Measurements from ENCODE around the gene BNC2.

BNC2 gene

DNA sequence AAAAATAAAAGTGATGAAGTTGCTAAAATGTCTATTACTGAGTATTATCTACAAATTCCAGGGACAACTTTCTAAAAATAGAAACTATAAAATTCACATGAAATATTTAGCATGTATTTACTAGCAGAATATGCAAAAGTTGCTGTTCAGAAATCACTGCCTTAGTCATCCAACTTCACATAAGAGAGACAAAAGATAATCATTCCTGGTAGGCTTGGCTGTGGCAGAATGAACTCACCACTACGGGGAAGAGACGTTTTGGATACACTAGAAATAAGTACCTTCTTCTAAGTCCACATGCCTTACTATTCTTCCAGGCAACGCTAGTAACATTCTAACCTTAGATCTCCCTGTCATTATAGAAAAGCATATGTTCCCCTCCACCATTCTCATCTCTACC lies 272.2 kb downstream of the BNC2 start:
- 0 out of 3 replicates have a peak, but pooled peaks have one; percentile 21 for ATAC-seq (ENCODE audit: low read depth)
- no peak overlapping the region for H3K27ac ChIP-seq (ENCODE audit: poor library complexity, severe bottlenecking)
- no peaks in the 10 kb centered on the region for H3K9me3 ChIP-seq (ENCODE audit: severe bottlenecking)
- no peaks in the 10 kb centered on the region for H3K36me3 ChIP-seq (ENCODE audit: low read depth)
- H3K4me3 ChIP-seq (ENCODE audit: severe bottlenecking): no peak overlapping the region
- TF ChIP-seq, protein P1, sequence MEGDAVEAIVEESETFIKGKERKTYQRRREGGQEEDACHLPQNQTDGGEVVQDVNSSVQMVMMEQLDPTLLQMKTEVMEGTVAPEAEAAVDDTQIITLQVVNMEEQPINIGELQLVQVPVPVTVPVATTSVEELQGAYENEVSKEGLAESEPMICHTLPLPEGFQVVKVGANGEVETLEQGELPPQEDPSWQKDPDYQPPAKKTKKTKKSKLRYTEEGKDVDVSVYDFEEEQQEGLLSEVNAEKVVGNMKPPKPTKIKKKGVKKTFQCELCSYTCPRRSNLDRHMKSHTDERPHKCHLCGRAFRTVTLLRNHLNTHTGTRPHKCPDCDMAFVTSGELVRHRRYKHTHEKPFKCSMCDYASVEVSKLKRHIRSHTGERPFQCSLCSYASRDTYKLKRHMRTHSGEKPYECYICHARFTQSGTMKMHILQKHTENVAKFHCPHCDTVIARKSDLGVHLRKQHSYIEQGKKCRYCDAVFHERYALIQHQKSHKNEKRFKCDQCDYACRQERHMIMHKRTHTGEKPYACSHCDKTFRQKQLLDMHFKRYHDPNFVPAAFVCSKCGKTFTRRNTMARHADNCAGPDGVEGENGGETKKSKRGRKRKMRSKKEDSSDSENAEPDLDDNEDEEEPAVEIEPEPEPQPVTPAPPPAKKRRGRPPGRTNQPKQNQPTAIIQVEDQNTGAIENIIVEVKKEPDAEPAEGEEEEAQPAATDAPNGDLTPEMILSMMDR (IDR thresholded peaks at IDR 0.05; ENCODE audit: poor library complexity, severe bottlenecking): no peak
- no peaks in the 10 kb centered on the region for H3K27me3 ChIP-seq (ENCODE audit: insufficient read depth, poor library complexity, severe bottlenecking)
- no peak for DNase-seq (ENCODE audit: low spot score)
- no peaks in the 10 kb centered on the region for H3K4me1 ChIP-seq (ENCODE audit: insufficient read depth, poor library complexity, severe bottlenecking)

DNA sequence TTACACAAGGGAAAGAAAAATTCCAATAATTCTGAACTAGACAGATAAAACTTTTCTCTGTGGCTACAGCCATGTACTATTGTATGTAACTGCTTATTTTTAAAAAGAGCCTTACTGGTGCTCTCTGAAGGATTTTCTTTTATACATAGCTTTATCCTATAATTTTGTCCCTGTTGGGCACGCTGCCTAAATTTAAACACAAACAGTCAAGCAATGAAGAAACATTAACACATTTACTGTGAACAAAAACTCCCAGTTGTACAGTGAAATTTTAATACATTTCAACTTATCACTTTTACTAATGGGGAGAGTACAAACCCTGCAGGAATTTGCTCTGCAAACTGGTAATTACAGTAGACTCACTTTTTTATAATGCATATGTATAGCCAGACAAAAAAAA lies 273.3 kb downstream of the BNC2 start:
- H3K4me3 ChIP-seq (ENCODE audit: severe bottlenecking): no peak overlapping the region
- TF ChIP-seq, protein P1 (IDR thresholded peaks at IDR 0.05; ENCODE audit: poor library complexity, severe bottlenecking): no peak
- no peak for ATAC-seq (ENCODE audit: low read depth)

DNA sequence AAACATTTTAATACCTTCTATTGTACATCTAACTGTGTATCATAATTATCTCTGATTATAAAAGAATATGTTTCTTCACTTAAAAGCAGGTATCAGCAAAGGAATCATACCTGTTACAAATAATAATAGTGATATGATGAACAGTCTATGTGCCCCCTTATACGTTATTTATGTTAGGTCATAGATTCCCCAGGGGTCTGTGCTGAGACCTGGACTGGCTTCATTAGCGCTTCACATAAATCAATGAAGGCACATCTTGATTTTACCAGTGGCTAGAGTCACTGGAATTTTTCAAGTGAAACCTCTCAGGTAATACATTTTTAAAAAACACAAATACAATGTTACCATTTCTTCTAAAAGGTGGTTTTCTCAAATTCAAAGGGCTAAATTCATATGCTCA lies 275.2 kb downstream of the BNC2 start:
- TF ChIP-seq, protein P1 (IDR thresholded peaks at IDR 0.05; ENCODE audit: poor library complexity, severe bottlenecking): no peak
- H3K4me3 ChIP-seq (ENCODE audit: severe bottlenecking): no peak overlapping the region
- no peaks in the 10 kb centered on the region for H3K4me1 ChIP-seq (ENCODE audit: insufficient read depth, poor library complexity, severe bottlenecking)
- H3K27ac ChIP-seq (ENCODE audit: poor library complexity, severe bottlenecking): no peak overlapping the region
- H3K27me3 ChIP-seq (ENCODE audit: insufficient read depth, poor library complexity, severe bottlenecking): no peaks in the 10 kb centered on the region
- DNase-seq (ENCODE audit: low spot score) (no peak), ATAC-seq (ENCODE audit: low read depth) (no peak)
- no peaks in the 10 kb centered on the region for H3K36me3 ChIP-seq (ENCODE audit: low read depth)
- no peaks in the 10 kb centered on the region for H3K9me3 ChIP-seq (ENCODE audit: severe bottlenecking)

More for the DNA sequence above, 273.3 kb downstream of the BNC2 start:
- Histone ChIP-seq H3K27ac (ENCODE audit: poor library complexity, severe bottlenecking) (no peak overlapping the region), H3K9me3 (ENCODE audit: severe bottlenecking) (no peaks in the 10 kb centered on the region), H3K4me1 (ENCODE audit: insufficient read depth, poor library complexity, severe bottlenecking) (no peaks in the 10 kb centered on the region), H3K36me3 (ENCODE audit: low read depth) (no peaks in the 10 kb centered on the region), H3K27me3 (ENCODE audit: insufficient read depth, poor library complexity, severe bottlenecking) (no peaks in the 10 kb centered on the region)
- no peak for DNase-seq (ENCODE audit: low spot score)

DNA sequence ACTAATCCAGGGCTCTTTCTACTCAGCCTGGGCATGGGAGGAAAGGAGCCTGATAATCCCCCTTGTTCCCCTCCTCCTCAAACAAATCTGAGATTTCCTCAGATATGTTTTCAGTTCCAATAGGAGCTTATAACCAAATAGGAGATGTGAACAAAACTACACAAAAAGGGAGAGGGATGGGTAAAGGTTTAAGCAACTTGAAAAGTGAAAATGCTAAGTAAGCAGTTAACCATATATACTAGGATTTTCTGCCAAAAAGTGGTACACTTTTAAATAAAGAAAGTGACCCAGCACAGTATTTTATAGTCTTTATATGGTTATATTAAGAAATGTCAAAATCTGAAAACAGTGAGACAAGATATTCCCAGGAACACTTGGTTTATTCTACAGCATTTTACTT lies 275.7 kb downstream of the BNC2 start:
- Histone ChIP-seq H3K27me3 (ENCODE audit: insufficient read depth, poor library complexity, severe bottlenecking) (no peaks in the 10 kb centered on the region), H3K27ac (ENCODE audit: poor library complexity, severe bottlenecking) (no peak overlapping the region), H3K4me1 (ENCODE audit: insufficient read depth, poor library complexity, severe bottlenecking) (no peaks in the 10 kb centered on the region), H3K4me3 (ENCODE audit: severe bottlenecking) (no peak overlapping the region), H3K36me3 (ENCODE audit: low read depth) (no peaks in the 10 kb centered on the region), H3K9me3 (ENCODE audit: severe bottlenecking) (no peaks in the 10 kb centered on the region)
- DNase-seq (ENCODE audit: low spot score): no peak
- TF ChIP-seq, protein P1 (IDR thresholded peaks at IDR 0.05; ENCODE audit: poor library complexity, severe bottlenecking): no peak
- ATAC-seq (ENCODE audit: low read depth): no peak

DNA sequence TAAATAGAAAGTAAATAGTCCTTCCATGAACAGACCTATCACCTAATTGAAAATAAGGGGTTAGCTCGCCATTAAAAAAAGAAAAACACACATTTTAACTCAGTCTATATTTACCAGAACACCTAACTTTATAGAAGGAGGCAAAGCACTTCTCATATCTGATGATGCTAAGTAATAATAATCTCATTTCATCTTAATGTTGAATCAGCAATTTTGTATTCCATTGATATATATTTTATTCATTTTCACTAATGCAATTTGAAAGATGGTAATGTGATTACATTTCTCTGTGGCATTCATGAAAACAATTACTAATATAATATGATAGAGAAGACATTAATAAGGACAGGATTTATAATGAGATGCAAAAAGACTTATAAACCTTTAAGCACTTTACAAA lies 276.7 kb downstream of the BNC2 start:
- Histone ChIP-seq H3K4me3 (ENCODE audit: severe bottlenecking) (no peak overlapping the region), H3K27ac (ENCODE audit: poor library complexity, severe bottlenecking) (no peak overlapping the region)
- DNase-seq (ENCODE audit: low spot score): no peak

More for the DNA sequence above, 276.7 kb downstream of the BNC2 start:
- Histone ChIP-seq H3K4me1 (ENCODE audit: insufficient read depth, poor library complexity, severe bottlenecking) (no peaks in the 10 kb centered on the region), H3K36me3 (ENCODE audit: low read depth) (no peaks in the 10 kb centered on the region), H3K27me3 (ENCODE audit: insufficient read depth, poor library complexity, severe bottlenecking) (no peaks in the 10 kb centered on the region), H3K9me3 (ENCODE audit: severe bottlenecking) (no peaks in the 10 kb centered on the region)
- TF ChIP-seq, protein P1 (IDR thresholded peaks at IDR 0.05; ENCODE audit: poor library complexity, severe bottlenecking): no peak
- no peak for ATAC-seq (ENCODE audit: low read depth)

Data from RWPE2 (cell line).